Natural killer cell (primary cell): ENCODE data around the gene MYF5. TPM values are rescaled to one million over a fixed set of nuclear protein-coding genes. Genes with fewer than 3 reads are reported as not detected.

ENCODE experiments used
- ATAC-seq, 3 donors: fragments of 150-1000 bp in 2 of 3; fragments of 200-7000 bp in 1 of 3; cut with Tn5 transposase; 1 replicate in 1 of 3; 2 replicates in 2 of 3; pipeline ENCODE4 v1.10.0; 2021; ENCODE audit warnings: mild to moderate bottlenecking in 2 of 3, moderate library complexity in 2 of 3
- DNase-seq, 2 donors: peaks; one replicate each; pipeline versions ENCODE4 v3.0.0 to v3.0.0-alpha.2; 2013 to 2021; ENCODE audit warnings: mixed read lengths in 1 of 2
- H3K27ac ChIP-seq: one replicate; pipeline ENCODE4 v1.5.1; 2013; ENCODE audit warnings: mild to moderate bottlenecking, low read length
- H3K27me3 ChIP-seq: one replicate; pipeline ENCODE4 v1.6.1; 2013; ENCODE audit warnings: low read length; ENCODE audit not compliant: control insufficient read depth, insufficient read depth
- H3K36me3 ChIP-seq: one replicate; pipeline ENCODE4 v1.6.1; 2013; ENCODE audit warnings: low read length; ENCODE audit not compliant: control insufficient read depth, insufficient read depth
- H3K4me1 ChIP-seq: one replicate; pipeline ENCODE4 v1.6.1; 2013; ENCODE audit warnings: low read length; ENCODE audit not compliant: control insufficient read depth, insufficient read depth
- H3K4me3 ChIP-seq: one replicate; pipeline ENCODE4 v1.5.1; 2013; ENCODE audit warnings: low read length
- H3K9me3 ChIP-seq: one replicate; pipeline ENCODE4 v1.6.1; 2013; ENCODE audit warnings: low read length; ENCODE audit not compliant: control insufficient read depth, insufficient read depth
- H3K27ac Mint-ChIP-seq, 2 donors: one replicate each; pipeline ENCODE4 v1.8.0; 2022; ENCODE audit warnings: mild to moderate bottlenecking in 2 of 2, mixed read lengths in 2 of 2, moderate library complexity in 1 of 2
- H3K27me3 Mint-ChIP-seq, 2 donors: one replicate each; pipeline ENCODE4 v1.8.0; 2022; ENCODE audit warnings: low read depth in 2 of 2, mixed read lengths in 2 of 2
- H3K36me3 Mint-ChIP-seq: one replicate; pipeline ENCODE4 v1.8.0; 2022; ENCODE audit warnings: mixed read lengths
- H3K4me1 Mint-ChIP-seq, 2 donors: one replicate each; pipeline ENCODE4 v1.8.0; 2022; ENCODE audit warnings: mixed read lengths in 2 of 2
- H3K4me3 Mint-ChIP-seq: one replicate; pipeline ENCODE4 v1.8.0; 2022; ENCODE audit warnings: mild to moderate bottlenecking, moderate library complexity, mixed read lengths
- H3K9me3 Mint-ChIP-seq, 2 donors: one replicate each; pipeline ENCODE4 v1.8.0; 2022; ENCODE audit warnings: mixed read lengths in 2 of 2
- CTCF ChIP-seq: fragments of 200-600 bp; IDR thresholded peaks from one replicate; pipeline ENCODE4 v1.8.0; 2022; ENCODE audit warnings: antibody characterized with exemption
- WGBS: methylation state at CpG from one replicate; pipeline ENCODE4 v1.1.7; 2013; ENCODE audit warnings: missing lambda C conversion rate; ENCODE audit not compliant: insufficient coverage; 5-methylcytosine and 5-hydroxymethylcytosine counted together
- intact Hi-C: fragments of 100-400 bp; cut with micrococcal nuclease; formaldehyde crosslinking; loops from one replicate; pipeline ENCODE4 v1.14.2; 2022
- total RNA-seq, 4 donors: library from RNA; stranded (reverse); fragments of 120-200 nt in 1 of 4; gene quantifications; one replicate each; pipeline versions ENCODE4 v1.2.3 to v1.2.4, GENCODE V29; 2013 to 2022

Gene MYF5
- total RNA-seq, 3 donors from 2014 or later (not counting 1 experiment from before 2014, with no cell fraction given) = not detected

DNA sequence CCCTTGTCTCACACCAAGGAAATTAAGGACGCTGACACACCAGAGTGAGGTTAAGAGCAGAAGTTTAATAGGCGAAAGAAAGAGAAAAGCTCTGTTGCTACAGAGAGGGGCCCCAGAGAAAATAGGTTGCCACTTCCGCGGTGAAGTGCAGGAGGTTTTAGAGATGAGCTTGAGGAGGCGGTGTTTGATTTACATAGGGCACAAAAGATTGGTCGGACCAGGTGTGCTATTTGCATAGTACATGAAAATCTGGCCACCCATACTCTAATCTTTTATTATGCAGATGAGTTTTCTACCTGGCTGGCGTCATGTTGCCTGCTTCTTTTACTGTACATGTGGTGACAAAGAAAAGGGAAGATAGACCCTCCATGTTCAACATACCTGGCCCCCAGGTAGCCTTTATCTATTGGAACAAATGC is 32.6 kb upstream of the MYF5 start:
- no peaks in the 10 kb centered on the region for H3K27me3 ChIP-seq
- ATAC-seq (no peak), DNase-seq (no peak)
- H3K36me3 Mint-ChIP-seq = no peaks in the 10 kb centered on the region
- H3K27me3 Mint-ChIP-seq = no peaks in the 10 kb centered on the region
- no peak overlapping the region for H3K27ac ChIP-seq
- H3K4me1 Mint-ChIP-seq = no peaks in the 10 kb centered on the region
- no peaks in the 10 kb centered on the region for H3K4me1 ChIP-seq
- H3K36me3 ChIP-seq = no peaks in the 10 kb centered on the region
- intact Hi-C loops = no loop called here
- peaks cover 3 to 11% of the 10 kb centered on the region in 2 donors for H3K9me3 Mint-ChIP-seq
- H3K4me3 ChIP-seq = no peak overlapping the region
- no peak overlapping the region for H3K27ac Mint-ChIP-seq
- 57% methylated on average over 6 of the region's 7 CpGs for WGBS
- H3K4me3 Mint-ChIP-seq = no peak overlapping the region
- no peak for TF ChIP-seq CTCF
- no peaks in the 10 kb centered on the region for H3K9me3 ChIP-seq

DNA sequence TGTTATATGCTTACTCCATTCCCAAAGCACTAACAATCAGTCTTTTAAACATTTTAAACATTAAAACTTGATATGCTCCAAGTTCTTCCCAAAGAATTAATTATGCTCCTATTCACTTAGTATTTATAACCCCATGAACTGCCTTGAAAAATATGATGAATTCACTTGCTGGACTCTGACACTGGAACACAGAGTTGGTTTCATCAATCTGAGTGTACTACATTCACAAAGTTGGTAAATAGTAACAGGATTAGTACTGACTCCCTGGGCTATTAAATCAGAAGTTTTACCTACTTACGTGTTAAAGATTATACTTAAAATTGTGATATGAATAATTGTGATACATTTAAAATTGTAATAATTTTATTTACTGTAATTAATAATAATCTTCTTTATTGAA is 26.6 kb upstream of the MYF5 start:
- Histone ChIP-seq H3K27ac (no peak overlapping the region), H3K36me3 (no peaks in the 10 kb centered on the region), H3K27me3 (no peaks in the 10 kb centered on the region), H3K4me1 (no peaks in the 10 kb centered on the region), H3K9me3 (no peaks in the 10 kb centered on the region), H3K4me3 (no peak overlapping the region)
- no peak for DNase-seq
- ATAC-seq = no peak
- Mint-ChIP-seq H3K36me3 (no peaks in the 10 kb centered on the region), H3K27me3 (no peaks in the 10 kb centered on the region), H3K4me1 (no peaks in the 10 kb centered on the region), H3K4me3 (no peak overlapping the region), H3K27ac (no peak overlapping the region), H3K9me3 (peaks cover 5 to 10% of the 10 kb centered on the region in 2 donors)
- no CpG with 5 or more reads among the region's 1 CpG for WGBS
- intact Hi-C loops = no loop called here
- no peak for TF ChIP-seq CTCF

DNA sequence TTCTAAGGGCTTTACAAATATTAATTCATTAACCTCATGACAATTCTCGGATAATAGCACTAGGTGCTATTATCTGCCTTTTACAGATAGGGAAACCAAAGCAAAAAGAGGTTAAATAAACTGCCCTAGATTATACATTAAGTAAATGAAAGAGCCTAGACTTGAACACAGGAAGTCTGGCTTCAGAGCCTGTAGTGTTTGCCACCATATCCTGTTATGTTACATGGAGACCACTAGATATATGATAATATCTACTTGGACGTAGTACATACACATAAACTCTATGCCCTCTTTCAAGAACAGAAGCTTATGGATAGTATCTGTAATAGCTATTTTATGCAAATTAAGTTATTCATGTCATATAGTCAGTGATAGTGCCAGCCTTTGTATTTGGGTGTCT is 26.2 kb upstream of the MYF5 start:
- H3K27me3 Mint-ChIP-seq = no peaks in the 10 kb centered on the region
- H3K9me3 Mint-ChIP-seq = peaks cover 5 to 9% of the 10 kb centered on the region in 2 donors
- intact Hi-C loops = no loop called here
- TF ChIP-seq CTCF = no peak
- ATAC-seq = no peak
- Histone ChIP-seq H3K4me1 (no peaks in the 10 kb centered on the region), H3K27ac (no peak overlapping the region), H3K4me3 (no peak overlapping the region), H3K27me3 (no peaks in the 10 kb centered on the region), H3K9me3 (no peaks in the 10 kb centered on the region), H3K36me3 (no peaks in the 10 kb centered on the region)
- H3K36me3 Mint-ChIP-seq = no peaks in the 10 kb centered on the region
- no peaks in the 10 kb centered on the region for H3K4me1 Mint-ChIP-seq
- DNase-seq = no peak
- no CpG with 5 or more reads among the region's 2 CpGs for WGBS
- H3K4me3 Mint-ChIP-seq = no peak overlapping the region
- no peak overlapping the region for H3K27ac Mint-ChIP-seq

DNA sequence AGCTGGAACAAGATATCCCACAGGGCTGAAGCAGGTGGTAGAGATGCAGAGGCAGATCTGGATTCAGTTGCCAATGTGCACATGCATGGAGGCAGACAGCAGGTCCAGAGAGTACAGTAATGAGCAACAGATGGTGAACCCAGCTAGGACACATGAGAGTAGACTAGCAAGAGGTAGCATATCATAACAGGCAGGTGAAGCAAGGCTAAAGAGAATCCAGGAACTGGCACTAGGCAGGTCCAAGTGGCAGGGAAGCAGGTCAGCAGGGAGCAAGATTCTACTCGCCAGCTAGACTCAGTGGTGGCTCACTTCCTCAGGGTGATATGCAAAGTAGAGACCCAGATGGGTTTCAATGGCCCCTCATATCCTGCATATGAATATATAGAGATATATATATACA is 24.6 kb upstream of the MYF5 start:
- H3K27ac ChIP-seq = no peak overlapping the region
- no peaks in the 10 kb centered on the region for H3K27me3 ChIP-seq
- WGBS = 64% methylated on average over 1 of the region's 1 CpG
- intact Hi-C loops = no loop called here
- no peak overlapping the region for H3K4me3 ChIP-seq
- Mint-ChIP-seq H3K9me3 (peaks cover 3 to 7% of the 10 kb centered on the region in 2 donors), H3K27ac (no peak overlapping the region), H3K4me3 (no peak overlapping the region), H3K27me3 (no peaks in the 10 kb centered on the region), H3K36me3 (no peaks in the 10 kb centered on the region), H3K4me1 (no peaks in the 10 kb centered on the region)
- no peaks in the 10 kb centered on the region for H3K4me1 ChIP-seq
- DNase-seq = no peak
- no peaks in the 10 kb centered on the region for H3K9me3 ChIP-seq
- TF ChIP-seq CTCF = no peak
- H3K36me3 ChIP-seq = no peaks in the 10 kb centered on the region
- ATAC-seq = no peak
